CD14-positive monocyte (primary cell): ENCODE data around the gene RUVBL1. TPM values are rescaled to one million over a fixed set of nuclear protein-coding genes. Genes with fewer than 3 reads are reported as not detected.

ENCODE experiments used
- DNase-seq, 3 donors: peaks; one replicate each; pipeline ENCODE4 v3.0.0-alpha.2; 2011 to 2022
- H2AFZ ChIP-seq: 2 replicates; pipeline ENCODE4 v1.6.0; 2012; ENCODE audit warnings: mild to moderate bottlenecking, low read depth, low read length, inconsistent platforms; ENCODE audit not compliant: insufficient read depth, poor library complexity, severe bottlenecking
- H3K27ac ChIP-seq, 2 donors: 1 replicate in 1 of 2; 2 replicates in 1 of 2; pipeline ENCODE4 v1.5.1; 2012 to 2013; ENCODE audit warnings: low read length in 2 of 2, control low read depth in 1 of 2, inconsistent platforms in 1 of 2, low read depth in 1 of 2, mild to moderate bottlenecking in 1 of 2
- H3K27me3 ChIP-seq, 2 donors: one replicate each; pipeline versions ENCODE4 v1.6.0 to v1.6.1; 2011 to 2013; ENCODE audit warnings: low read length in 2 of 2; ENCODE audit not compliant: control insufficient read depth in 2 of 2, insufficient read depth in 2 of 2
- H3K36me3 ChIP-seq, 2 donors: replicated peaks in 1 of 2; 1 replicate in 1 of 2; 2 replicates in 1 of 2; pipeline versions ENCODE4 v1.5.1 to v1.6.1; 2012 to 2013; ENCODE audit warnings: low read length in 2 of 2, control low read depth in 1 of 2, inconsistent platforms in 1 of 2, mild to moderate bottlenecking in 1 of 2; ENCODE audit not compliant: insufficient read depth in 2 of 2, control insufficient read depth in 1 of 2
- H3K4me1 ChIP-seq, 2 donors: 1 replicate in 1 of 2; 2 replicates in 1 of 2; pipeline versions ENCODE4 v1.5.1 to v1.6.1; 2012 to 2013; ENCODE audit warnings: low read length in 2 of 2, control low read depth in 1 of 2, inconsistent platforms in 1 of 2, mild to moderate bottlenecking in 1 of 2, moderate library complexity in 1 of 2; ENCODE audit not compliant: insufficient read depth in 2 of 2, control insufficient read depth in 1 of 2
- H3K4me2 ChIP-seq: replicated peaks from 2 replicates; pipeline ENCODE3; 2012; ENCODE audit warnings: low read length, moderate library complexity, mild to moderate bottlenecking; ENCODE audit not compliant: poor library complexity, severe bottlenecking; ENCODE audit errors: extremely low read depth
- H3K4me3 ChIP-seq, 3 experiments: fragments of 200-600 bp in 1 of 3; sonication (generic) in 1 of 3; replicated peaks in 1 of 3; 1 replicate in 2 of 3; 2 replicates in 1 of 3; pipeline ENCODE4 v1.5.1; 2011 to 2013; ENCODE audit warnings: low read length in 3 of 3, mild to moderate bottlenecking in 3 of 3, control low read depth in 2 of 3, low read depth in 2 of 3, inconsistent platforms in 1 of 3, moderate library complexity in 1 of 3
- H3K79me2 ChIP-seq: 2 replicates; pipeline ENCODE4 v1.6.0; 2012; ENCODE audit warnings: mild to moderate bottlenecking, control low read depth, inconsistent platforms, low read length, moderate library complexity; ENCODE audit not compliant: insufficient read depth
- H3K9ac ChIP-seq: 2 replicates; pipeline ENCODE4 v1.6.0; 2017; ENCODE audit warnings: low read length, mild to moderate bottlenecking; ENCODE audit not compliant: insufficient read depth, poor library complexity, severe bottlenecking
- H3K9me3 ChIP-seq, 2 donors: replicated peaks in 1 of 2; 1 replicate in 1 of 2; 2 replicates in 1 of 2; pipeline versions ENCODE4 v1.5.1 to v1.6.1; 2012 to 2013; ENCODE audit warnings: low read length in 2 of 2, control low read depth in 1 of 2; ENCODE audit not compliant: control insufficient read depth in 1 of 2, insufficient read depth in 1 of 2
- H4K20me1 ChIP-seq: 2 replicates; pipeline ENCODE4 v1.6.0; 2012; ENCODE audit warnings: mild to moderate bottlenecking, low read length, control low read depth, moderate library complexity; ENCODE audit not compliant: insufficient read depth
- H3K27ac Mint-ChIP-seq, 7 donors: one replicate each; pipeline ENCODE4 v1.8.0; 2020; ENCODE audit warnings: mild to moderate bottlenecking in 7 of 7, mixed read lengths in 7 of 7, moderate library complexity in 6 of 7, inconsistent platforms in 2 of 7
- H3K27me3 Mint-ChIP-seq, 3 donors: one replicate each; pipeline ENCODE4 v1.8.0; 2021 to 2022; ENCODE audit warnings: low read depth in 3 of 3, mild to moderate bottlenecking in 3 of 3, mixed read lengths in 3 of 3, moderate library complexity in 3 of 3, inconsistent platforms in 1 of 3
- H3K36me3 Mint-ChIP-seq, 2 donors: one replicate each; pipeline ENCODE4 v1.8.0; 2020; ENCODE audit warnings: mixed read lengths in 2 of 2, inconsistent platforms in 1 of 2, mild to moderate bottlenecking in 1 of 2
- H3K4me1 Mint-ChIP-seq: one replicate; pipeline ENCODE4 v1.8.0; 2020; ENCODE audit warnings: mild to moderate bottlenecking, mixed read lengths
- H3K4me3 Mint-ChIP-seq, 2 donors: one replicate each; pipeline ENCODE4 v1.8.0; 2020; ENCODE audit warnings: mild to moderate bottlenecking in 2 of 2, mixed read lengths in 2 of 2, moderate library complexity in 1 of 2
- H3K9me3 Mint-ChIP-seq, 7 donors: one replicate each; pipeline ENCODE4 v1.8.0; 2020 to 2022; ENCODE audit warnings: mixed read lengths in 7 of 7, mild to moderate bottlenecking in 6 of 7, moderate library complexity in 6 of 7, inconsistent platforms in 2 of 7
- CTCF ChIP-seq: fragments of 200-600 bp; IDR thresholded peaks from one replicate; pipeline ENCODE4 v1.8.0; 2022; ENCODE audit warnings: antibody characterized with exemption, mild to moderate bottlenecking
- WGBS: methylation state at CpG from one replicate; pipeline ENCODE4 v1.1.5; 2013; ENCODE audit warnings: missing lambda C conversion rate; ENCODE audit not compliant: insufficient coverage; 5-methylcytosine and 5-hydroxymethylcytosine counted together
- intact Hi-C, 2 donors: fragments of 100-400 bp; cut with micrococcal nuclease; formaldehyde crosslinking; loops; one replicate each; pipeline versions ENCODE4 v1.15.0 to v1.15.1; 2023
- polyA plus RNA-seq, 3 donors: library from polyadenylated mRNA; depleted of rRNA in 1 of 3; unstranded in 2 of 3; stranded (reverse) in 1 of 3; fragments of 300-500 nt in 2 of 3; fragments of >200 nt in 1 of 3; fragmentation: Illumina TruSeq in 2 of 3; gene quantifications; 1 replicate in 2 of 3; 2 replicates in 1 of 3; pipeline ENCODE4 v1.2.3, GENCODE V29; 2012 to 2021

RUVBL1 gene
- polyA plus RNA-seq, 3 donors, result 11.0 to 16.2 (median 14.4) TPM

- peaks cover 54% of the 10 kb centered on the region for H4K20me1 ChIP-seq
- H2AFZ ChIP-seq, result no peak overlapping the region
- H3K9ac ChIP-seq, result no peak overlapping the region
- WGBS, result 98% methylated on average over 6 of the region's 6 CpGs
- peaks cover 30 to 51% of the 10 kb centered on the region in 2 donors for H3K4me1 ChIP-seq
- intact Hi-C loops, result loop anchor here in 1 of 2 donors (10.0 kb wide), 4 partner anchors 398 to 542 kb away; partner anchors contain the start of gene ABTB1
- H3K27ac ChIP-seq, result peak overlapping the region in 1 of 2 donors; percentile 43
- H3K4me3 ChIP-seq, result no peak overlapping the region
- peaks cover 0 to 2% (median 0%) of the 10 kb centered on the region in 3 donors for H3K27me3 Mint-ChIP-seq
- no peak overlapping the region for H3K4me3 Mint-ChIP-seq
- H3K4me2 ChIP-seq, result no peak overlapping the region
- H3K4me1 Mint-ChIP-seq, result peaks cover 33% of the 10 kb centered on the region
- no peak for TF ChIP-seq CTCF
- peaks cover 30 to 46% of the 10 kb centered on the region in 2 donors for H3K36me3 Mint-ChIP-seq
- peak overlapping the region in 5 of 7 donors; percentile 30 to 83 (median 56) for H3K27ac Mint-ChIP-seq
- H3K9me3 ChIP-seq, result no peaks in the 10 kb centered on the region
- no peak for DNase-seq
- no peaks in the 10 kb centered on the region for H3K9me3 Mint-ChIP-seq
- peaks cover 45 to 48% of the 10 kb centered on the region in 2 donors for H3K36me3 ChIP-seq
- H3K79me2 ChIP-seq, result peaks cover 14% of the 10 kb centered on the region
- H3K27me3 ChIP-seq, result no peaks in the 10 kb centered on the region
Measured at GRCh38 chr3:128073185-128073725, 50.4 kb downstream of the RUVBL1 start.

- peak overlapping the region in 3 of 7 donors; percentile 26 to 61 (median 60) for H3K27ac Mint-ChIP-seq
- Histone ChIP-seq H2AFZ (no peak overlapping the region), H3K4me2 (no peak overlapping the region), H3K36me3 (peaks cover 52 to 54% of the 10 kb centered on the region in 2 donors), H3K9me3 (no peaks in the 10 kb centered on the region), H3K9ac (no peak overlapping the region), H4K20me1 (peaks cover 60% of the 10 kb centered on the region), H3K4me3 (no peak overlapping the region), H3K27me3 (no peaks in the 10 kb centered on the region), H3K79me2 (peaks cover 19% of the 10 kb centered on the region), H3K27ac (peak overlapping the region in 1 of 2 donors; percentile 43), H3K4me1 (peaks cover 27 to 47% of the 10 kb centered on the region in 2 donors)
- DNase-seq, result no peak
- H3K27me3 Mint-ChIP-seq, result peaks cover 0 to 2% (median 0%) of the 10 kb centered on the region in 3 donors
- TF ChIP-seq CTCF, result no peak
- peaks cover 31% of the 10 kb centered on the region for H3K4me1 Mint-ChIP-seq
- 92% methylated on average over 8 of the region's 13 CpGs for WGBS
- H3K9me3 Mint-ChIP-seq, result no peaks in the 10 kb centered on the region
- H3K36me3 Mint-ChIP-seq, result peaks cover 36 to 53% of the 10 kb centered on the region in 2 donors
- intact Hi-C loops, result loop anchor here in 1 of 2 donors (10.0 kb wide), 4 partner anchors 398 to 542 kb away; partner anchors contain the start of gene ABTB1
- H3K4me3 Mint-ChIP-seq, result no peak overlapping the region
Measured at GRCh38 chr3:128072454-128073184, 51.0 kb downstream of the RUVBL1 start.
